Measurements from ENCODE around the gene BIN2. TPM values are rescaled to one million over a fixed set of nuclear protein-coding genes. Genes with fewer than 3 reads are reported as not detected.

The BIN2 gene
- total and polyA plus RNA-seq, 9 of the 15 experiments (the other 6 are each of a cell fraction or from before 2014, with no cell fraction given), result 0.04 to 0.39 (median 0.25) TPM; not detected in 1

DNA sequence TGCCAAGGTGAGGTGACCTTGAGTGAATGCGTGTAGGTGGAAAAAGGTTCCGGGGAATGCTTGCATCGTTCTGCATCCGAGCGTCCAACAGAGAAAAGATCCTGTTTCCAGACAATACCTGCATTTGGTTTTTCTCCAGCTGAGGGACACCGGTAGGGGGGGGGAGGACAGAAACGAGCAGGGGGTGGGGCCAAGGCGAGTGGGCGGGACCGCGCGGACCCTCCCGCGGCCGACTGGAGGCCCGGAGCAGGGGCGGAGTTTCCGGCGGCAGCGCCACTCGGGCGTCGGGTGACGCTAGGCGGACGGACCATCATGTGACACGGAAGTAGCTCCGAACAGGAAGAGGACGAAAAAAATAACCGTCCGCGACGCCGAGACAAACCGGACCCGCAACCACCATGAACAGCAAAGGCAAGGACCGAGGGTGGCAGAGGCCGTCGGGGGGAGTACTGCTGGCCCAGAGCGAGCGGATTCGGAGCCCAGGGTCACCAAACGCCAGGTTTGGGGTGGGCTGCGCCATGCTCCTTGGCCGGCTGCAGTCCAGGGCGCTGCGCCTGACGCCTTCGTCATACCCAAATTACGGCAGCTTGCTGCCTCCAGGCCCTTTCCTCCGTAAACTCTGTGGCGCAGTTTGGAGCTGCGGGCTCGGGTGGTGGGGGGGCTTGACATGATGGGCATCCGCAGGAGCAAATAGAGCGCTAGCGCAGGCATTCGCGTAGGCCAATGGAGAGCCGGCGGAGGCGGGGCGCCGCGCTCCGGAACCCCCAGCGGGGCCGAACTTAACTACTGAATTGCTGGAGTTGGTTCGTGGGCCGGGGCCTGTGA, 85.3 kb downstream of the BIN2 start, which contains the start of gene DAZAP2 (continued):
- TF ChIP-seq, protein P1, sequence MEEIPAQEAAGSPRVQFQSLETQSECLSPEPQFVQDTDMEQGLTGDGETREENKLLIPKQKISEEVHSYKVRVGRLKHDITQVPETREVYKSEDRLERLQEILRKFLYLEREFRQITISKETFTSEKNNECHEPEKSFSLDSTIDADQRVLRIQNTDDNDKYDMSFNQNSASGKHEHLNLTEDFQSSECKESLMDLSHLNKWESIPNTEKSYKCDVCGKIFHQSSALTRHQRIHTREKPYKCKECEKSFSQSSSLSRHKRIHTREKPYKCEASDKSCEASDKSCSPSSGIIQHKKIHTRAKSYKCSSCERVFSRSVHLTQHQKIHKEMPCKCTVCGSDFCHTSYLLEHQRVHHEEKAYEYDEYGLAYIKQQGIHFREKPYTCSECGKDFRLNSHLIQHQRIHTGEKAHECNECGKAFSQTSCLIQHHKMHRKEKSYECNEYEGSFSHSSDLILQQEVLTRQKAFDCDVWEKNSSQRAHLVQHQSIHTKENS (CRISPR knock-in tag; IDR thresholded peaks at IDR 0.05), result no peak
- TF ChIP-seq HDAC8 (tag; IDR thresholded peaks at IDR 0.05), result no peak
- TF ChIP-seq KLF16 (IDR thresholded peaks at IDR 0.05), result no peak
- TF ChIP-seq FOXA1 (IDR thresholded peaks at IDR 0.05; ENCODE audit: borderline replicate concordance), result no peak
- no peak for TF ChIP-seq RFX5 (IDR thresholded peaks at IDR 0.05; ENCODE audit: low read depth, low read length)
- TF ChIP-seq, protein P2, sequence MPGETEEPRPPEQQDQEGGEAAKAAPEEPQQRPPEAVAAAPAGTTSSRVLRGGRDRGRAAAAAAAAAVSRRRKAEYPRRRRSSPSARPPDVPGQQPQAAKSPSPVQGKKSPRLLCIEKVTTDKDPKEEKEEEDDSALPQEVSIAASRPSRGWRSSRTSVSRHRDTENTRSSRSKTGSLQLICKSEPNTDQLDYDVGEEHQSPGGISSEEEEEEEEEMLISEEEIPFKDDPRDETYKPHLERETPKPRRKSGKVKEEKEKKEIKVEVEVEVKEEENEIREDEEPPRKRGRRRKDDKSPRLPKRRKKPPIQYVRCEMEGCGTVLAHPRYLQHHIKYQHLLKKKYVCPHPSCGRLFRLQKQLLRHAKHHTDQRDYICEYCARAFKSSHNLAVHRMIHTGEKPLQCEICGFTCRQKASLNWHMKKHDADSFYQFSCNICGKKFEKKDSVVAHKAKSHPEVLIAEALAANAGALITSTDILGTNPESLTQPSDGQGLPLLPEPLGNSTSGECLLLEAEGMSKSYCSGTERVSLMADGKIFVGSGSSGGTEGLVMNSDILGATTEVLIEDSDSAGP (CRISPR knock-in tag; IDR thresholded peaks at IDR 0.05), result no peak
- TF ChIP-seq ZNF778 (CRISPR knock-in tag; IDR thresholded peaks at IDR 0.05), result no peak
- peak; percentile 30 for TF ChIP-seq DPF2 (IDR thresholded peaks at IDR 0.05)
- TF ChIP-seq ELF1 (tag; IDR thresholded peaks at IDR 0.05), result peak; percentile 99
- TF ChIP-seq POLR3A (IDR thresholded peaks at IDR 0.05; ENCODE audit: borderline replicate concordance, extremely low read depth, insufficient read depth, insufficient read length), result no peak
- TF ChIP-seq GABPA (tag; conservative IDR thresholded peaks at IDR 0.05; ENCODE audit: low read depth), result peak; percentile 91
- no peak for TF ChIP-seq ZNF354B (CRISPR knock-in tag; IDR thresholded peaks at IDR 0.05)
- TF ChIP-seq ZNF23 (CRISPR knock-in tag; IDR thresholded peaks at IDR 0.05), result no peak; the same call in 1 of the 2 replicates
- TF ChIP-seq HNRNPLL (IDR thresholded peaks at IDR 0.05; ENCODE audit: low read depth, low read length, poor library complexity, severe bottlenecking), result peak; percentile 80
- TF ChIP-seq, protein P3, sequence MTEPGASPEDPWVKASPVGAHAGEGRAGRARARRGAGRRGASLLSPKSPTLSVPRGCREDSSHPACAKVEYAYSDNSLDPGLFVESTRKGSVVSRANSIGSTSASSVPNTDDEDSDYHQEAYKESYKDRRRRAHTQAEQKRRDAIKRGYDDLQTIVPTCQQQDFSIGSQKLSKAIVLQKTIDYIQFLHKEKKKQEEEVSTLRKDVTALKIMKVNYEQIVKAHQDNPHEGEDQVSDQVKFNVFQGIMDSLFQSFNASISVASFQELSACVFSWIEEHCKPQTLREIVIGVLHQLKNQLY (CRISPR knock-in tag; conservative IDR thresholded peaks at IDR 0.05), result peak in 1 of 2 experiments; percentile 73; a peak in 1 of 4 replicates
- TF ChIP-seq, protein P4, sequence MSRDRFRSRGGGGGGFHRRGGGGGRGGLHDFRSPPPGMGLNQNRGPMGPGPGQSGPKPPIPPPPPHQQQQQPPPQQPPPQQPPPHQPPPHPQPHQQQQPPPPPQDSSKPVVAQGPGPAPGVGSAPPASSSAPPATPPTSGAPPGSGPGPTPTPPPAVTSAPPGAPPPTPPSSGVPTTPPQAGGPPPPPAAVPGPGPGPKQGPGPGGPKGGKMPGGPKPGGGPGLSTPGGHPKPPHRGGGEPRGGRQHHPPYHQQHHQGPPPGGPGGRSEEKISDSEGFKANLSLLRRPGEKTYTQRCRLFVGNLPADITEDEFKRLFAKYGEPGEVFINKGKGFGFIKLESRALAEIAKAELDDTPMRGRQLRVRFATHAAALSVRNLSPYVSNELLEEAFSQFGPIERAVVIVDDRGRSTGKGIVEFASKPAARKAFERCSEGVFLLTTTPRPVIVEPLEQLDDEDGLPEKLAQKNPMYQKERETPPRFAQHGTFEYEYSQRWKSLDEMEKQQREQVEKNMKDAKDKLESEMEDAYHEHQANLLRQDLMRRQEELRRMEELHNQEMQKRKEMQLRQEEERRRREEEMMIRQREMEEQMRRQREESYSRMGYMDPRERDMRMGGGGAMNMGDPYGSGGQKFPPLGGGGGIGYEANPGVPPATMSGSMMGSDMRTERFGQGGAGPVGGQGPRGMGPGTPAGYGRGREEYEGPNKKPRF (IDR thresholded peaks at IDR 0.05; ENCODE audit: low read depth, low read length), result no peak
- TF ChIP-seq, protein P5, sequence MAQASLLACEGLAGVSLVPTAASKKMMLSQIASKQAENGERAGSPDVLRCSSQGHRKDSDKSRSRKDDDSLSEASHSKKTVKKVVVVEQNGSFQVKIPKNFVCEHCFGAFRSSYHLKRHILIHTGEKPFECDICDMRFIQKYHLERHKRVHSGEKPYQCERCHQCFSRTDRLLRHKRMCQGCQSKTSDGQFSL (CRISPR knock-in tag; IDR thresholded peaks at IDR 0.05), result peak; percentile 99
- TF ChIP-seq, protein P5 (tag; IDR thresholded peaks at IDR 0.05), result peak in 1 of 2 experiments; percentile 97; a peak in 2 of 4 replicates
- TF ChIP-seq, protein P6, sequence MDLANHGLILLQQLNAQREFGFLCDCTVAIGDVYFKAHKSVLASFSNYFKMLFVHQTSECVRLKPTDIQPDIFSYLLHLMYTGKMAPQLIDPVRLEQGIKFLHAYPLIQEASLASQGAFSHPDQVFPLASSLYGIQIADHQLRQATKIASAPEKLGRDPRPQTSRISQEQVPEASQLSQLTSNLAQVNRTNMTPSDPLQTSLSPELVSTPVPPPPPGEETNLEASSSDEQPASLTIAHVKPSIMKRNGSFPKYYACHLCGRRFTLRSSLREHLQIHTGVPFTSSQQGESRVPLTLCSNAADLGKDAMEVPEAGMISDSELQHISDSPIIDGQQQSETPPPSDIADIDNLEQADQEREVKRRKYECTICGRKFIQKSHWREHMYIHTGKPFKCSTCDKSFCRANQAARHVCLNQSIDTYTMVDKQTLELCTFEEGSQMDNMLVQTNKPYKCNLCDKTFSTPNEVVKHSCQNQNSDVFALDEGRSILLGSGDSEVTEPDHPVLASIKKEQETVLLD (IDR thresholded peaks at IDR 0.05), result peak; percentile 57; the same call in 1 of the 2 replicates

Measured in K562 (cell line).